ENCODE results near the gene AQP12A.

The AQP12A gene

GRCh38 chr2:240714747-240715725 is 23.4 kb downstream of the AQP12A start:
- DNase-seq (ENCODE audit: extremely low read depth, insufficient read length), result no peak
- Histone ChIP-seq H3K27me3 (replicated peaks; ENCODE audit: control insufficient read depth, insufficient read depth, low read length) (peaks cover 2% of the 10 kb centered on the region; the same call in 1 of the 2 replicates), H3K36me3 (ENCODE audit: control insufficient read depth, insufficient read depth, low read length) (no peaks in the 10 kb centered on the region), H3K4me3 (replicated peaks; ENCODE audit: low read depth, low read length) (no peak overlapping the region)
- no peak for TF ChIP-seq CTCF (IDR thresholded peaks at IDR 0.05; ENCODE audit: insufficient read depth, low read length, poor library complexity, severe bottlenecking)

- TF ChIP-seq CTCF (IDR thresholded peaks at IDR 0.05; ENCODE audit: insufficient read depth, low read length, poor library complexity, severe bottlenecking), result no peak
- no peak overlapping the region for H3K4me3 ChIP-seq (replicated peaks; ENCODE audit: low read depth, low read length)
Measured at GRCh38 chr2:240716130-240716798, 24.6 kb downstream of the AQP12A start.

DNA sequence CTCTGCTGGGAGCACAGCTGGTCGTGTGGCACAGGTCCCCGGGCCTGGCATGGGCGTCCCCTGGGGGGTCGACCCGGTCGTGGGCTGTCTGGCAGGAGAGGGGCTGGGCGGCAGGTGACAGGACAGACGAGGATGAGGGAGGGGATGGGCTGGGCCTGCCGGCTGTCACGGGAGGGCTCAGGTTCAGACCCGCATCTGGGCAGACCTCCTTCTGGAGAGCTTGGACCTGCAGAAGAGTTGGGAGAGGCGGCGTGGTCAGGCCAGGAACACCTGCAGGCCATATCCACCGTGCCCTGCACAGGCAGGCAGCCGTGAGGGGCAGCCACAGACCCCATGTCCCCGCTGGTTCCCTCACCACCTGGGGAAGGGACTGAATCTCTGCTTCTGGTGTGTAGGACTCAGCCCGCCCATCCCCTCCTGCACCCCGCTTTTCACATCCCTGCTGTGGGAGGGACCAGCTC is 25.5 kb downstream of the AQP12A start:
- no peak overlapping the region for H3K4me3 ChIP-seq (replicated peaks; ENCODE audit: low read depth, low read length)
- TF ChIP-seq CTCF (IDR thresholded peaks at IDR 0.05; ENCODE audit: insufficient read depth, low read length, poor library complexity, severe bottlenecking), result no peak
- peaks cover 2% of the 10 kb centered on the region; the same call in 1 of the 2 replicates for H3K27me3 ChIP-seq (replicated peaks; ENCODE audit: control insufficient read depth, insufficient read depth, low read length)
- DNase-seq (ENCODE audit: extremely low read depth, insufficient read length), result no peak
- H3K36me3 ChIP-seq (ENCODE audit: control insufficient read depth, insufficient read depth, low read length), result no peaks in the 10 kb centered on the region

More at GRCh38 chr2:240716130-240716798, 24.6 kb downstream of the AQP12A start:
- no peak for DNase-seq (ENCODE audit: extremely low read depth, insufficient read length)
- Histone ChIP-seq H3K36me3 (ENCODE audit: control insufficient read depth, insufficient read depth, low read length) (no peaks in the 10 kb centered on the region), H3K27me3 (replicated peaks; ENCODE audit: control insufficient read depth, insufficient read depth, low read length) (peaks cover 2% of the 10 kb centered on the region; the same call in 1 of the 2 replicates)

GRCh38 chr2:240717681-240718581 is 26.3 kb downstream of the AQP12A start:
- H3K36me3 ChIP-seq (ENCODE audit: control insufficient read depth, insufficient read depth, low read length), result no peaks in the 10 kb centered on the region
- peaks cover 2% of the 10 kb centered on the region; the same call in 1 of the 2 replicates for H3K27me3 ChIP-seq (replicated peaks; ENCODE audit: control insufficient read depth, insufficient read depth, low read length)
- H3K4me3 ChIP-seq (replicated peaks; ENCODE audit: low read depth, low read length), result no peak overlapping the region
- no peak for DNase-seq (ENCODE audit: extremely low read depth, insufficient read length)
- no peak for TF ChIP-seq CTCF (IDR thresholded peaks at IDR 0.05; ENCODE audit: insufficient read depth, low read length, poor library complexity, severe bottlenecking)

- no peaks in the 10 kb centered on the region for H3K36me3 ChIP-seq (ENCODE audit: control insufficient read depth, insufficient read depth, low read length)
- peaks cover 2% of the 10 kb centered on the region; the same call in 1 of the 2 replicates for H3K27me3 ChIP-seq (replicated peaks; ENCODE audit: control insufficient read depth, insufficient read depth, low read length)
- no peak for TF ChIP-seq CTCF (IDR thresholded peaks at IDR 0.05; ENCODE audit: insufficient read depth, low read length, poor library complexity, severe bottlenecking)
- no peak overlapping the region for H3K4me3 ChIP-seq (replicated peaks; ENCODE audit: low read depth, low read length)
- DNase-seq (ENCODE audit: extremely low read depth, insufficient read length), result no peak
Measured at GRCh38 chr2:240718896-240719490, 27.3 kb downstream of the AQP12A start.

Measured in GM06990 (cell line).